ENCODE data around the gene OR2C3. TPM values are rescaled to one million over a fixed set of nuclear protein-coding genes. Genes with fewer than 3 reads are reported as not detected.

OR2C3 gene
- total RNA-seq, 2 donors from 2014 or later: not detected

GRCh38 chr1:247538561-247538960, 2.3 kb upstream of the OR2C3 start:
- no peak for DNase-seq (ENCODE audit: low spot score)
- no peaks in the 10 kb centered on the region for H3K9me3 ChIP-seq
- no peak overlapping the region for H3K27ac ChIP-seq
- ATAC-seq (ENCODE audit: insufficient number of reproducible peaks, low FRiP score, low read depth): no peak
- no peaks in the 10 kb centered on the region for H3K4me1 ChIP-seq (ENCODE audit: control insufficient read depth in 1 of 2, low read depth in 2 of 2)
- no peak for TF ChIP-seq CTCF (IDR thresholded peaks at IDR 0.05)
- H3K36me3 ChIP-seq: no peaks in the 10 kb centered on the region
- H3K27me3 ChIP-seq (replicated peaks; ENCODE audit: insufficient read depth): no peaks in the 10 kb centered on the region
- H3K4me3 ChIP-seq: no peak overlapping the region

- ATAC-seq (ENCODE audit: insufficient number of reproducible peaks, low FRiP score, low read depth) (no peak), DNase-seq (ENCODE audit: low spot score) (no peak)
- Histone ChIP-seq H3K27ac (no peak overlapping the region), H3K27me3 (replicated peaks; ENCODE audit: insufficient read depth) (no peaks in the 10 kb centered on the region), H3K36me3 (no peaks in the 10 kb centered on the region), H3K4me1 (ENCODE audit: control insufficient read depth in 1 of 2, low read depth in 2 of 2) (no peaks in the 10 kb centered on the region), H3K4me3 (no peak overlapping the region), H3K9me3 (no peaks in the 10 kb centered on the region)
- no peak for TF ChIP-seq CTCF (IDR thresholded peaks at IDR 0.05)
Measured at GRCh38 chr1:247535402-247535801, 838 bp downstream of the OR2C3 start.

- H3K4me3 ChIP-seq: no peak overlapping the region
- H3K27me3 ChIP-seq (replicated peaks; ENCODE audit: insufficient read depth): no peaks in the 10 kb centered on the region
- ATAC-seq (ENCODE audit: insufficient number of reproducible peaks, low FRiP score, low read depth): no peak
- H3K36me3 ChIP-seq: no peaks in the 10 kb centered on the region
- DNase-seq (ENCODE audit: low spot score): no peak
- no peak overlapping the region for H3K27ac ChIP-seq
- no peak for TF ChIP-seq CTCF (IDR thresholded peaks at IDR 0.05)
- H3K9me3 ChIP-seq: no peaks in the 10 kb centered on the region
- no peaks in the 10 kb centered on the region for H3K4me1 ChIP-seq (ENCODE audit: control insufficient read depth in 1 of 2, low read depth in 2 of 2)
Measured at GRCh38 chr1:247531937-247532336, 4.3 kb downstream of the OR2C3 start.

GRCh38 chr1:247530785-247531184, 5.5 kb downstream of the OR2C3 start:
- no peak for ATAC-seq (ENCODE audit: insufficient number of reproducible peaks, low FRiP score, low read depth)
- no peaks in the 10 kb centered on the region for H3K27me3 ChIP-seq (replicated peaks; ENCODE audit: insufficient read depth)
- H3K27ac ChIP-seq: no peak overlapping the region
- no peaks in the 10 kb centered on the region for H3K36me3 ChIP-seq
- no peaks in the 10 kb centered on the region for H3K4me1 ChIP-seq (ENCODE audit: control insufficient read depth in 1 of 2, low read depth in 2 of 2)
- H3K4me3 ChIP-seq: no peak overlapping the region
- no peak for TF ChIP-seq CTCF (IDR thresholded peaks at IDR 0.05)
- no peaks in the 10 kb centered on the region for H3K9me3 ChIP-seq
- no peak for DNase-seq (ENCODE audit: low spot score)

GRCh38 chr1:247529771-247530355, 6.4 kb downstream of the OR2C3 start:
- Histone ChIP-seq H3K4me3 (no peak overlapping the region), H3K36me3 (no peaks in the 10 kb centered on the region), H3K27ac (no peak overlapping the region), H3K9me3 (no peaks in the 10 kb centered on the region), H3K4me1 (ENCODE audit: control insufficient read depth in 1 of 2, low read depth in 2 of 2) (no peaks in the 10 kb centered on the region), H3K27me3 (replicated peaks; ENCODE audit: insufficient read depth) (no peaks in the 10 kb centered on the region)
- ATAC-seq (ENCODE audit: insufficient number of reproducible peaks, low FRiP score, low read depth) (no peak), DNase-seq (ENCODE audit: low spot score) (no peak)
- no peak for TF ChIP-seq CTCF (IDR thresholded peaks at IDR 0.05)

Data from thoracic aorta (tissue), 2 donors.